OCI-M2 (cell line): Measurements from ENCODE around the gene BLM.
"Not testable (repeated sequence)": the region's sequence is repeated elsewhere in the genome, so short reads cannot be mapped to it uniquely, and the experiment has no call there.

ENCODE experiments used
- DNase-seq: peaks from one replicate; lab custom pipeline; 2025; ENCODE audit not compliant: unreplicated experiment; lab: John Stamatoyannopoulos, UW

BLM gene

GRCh38 chr15:90730290-90730689, 13.1 kb downstream of the BLM start:
- no peak for DNase-seq

- DNase-seq: no peak
Observed at GRCh38 chr15:90735923-90736322, 18.8 kb downstream of the BLM start.

DNA sequence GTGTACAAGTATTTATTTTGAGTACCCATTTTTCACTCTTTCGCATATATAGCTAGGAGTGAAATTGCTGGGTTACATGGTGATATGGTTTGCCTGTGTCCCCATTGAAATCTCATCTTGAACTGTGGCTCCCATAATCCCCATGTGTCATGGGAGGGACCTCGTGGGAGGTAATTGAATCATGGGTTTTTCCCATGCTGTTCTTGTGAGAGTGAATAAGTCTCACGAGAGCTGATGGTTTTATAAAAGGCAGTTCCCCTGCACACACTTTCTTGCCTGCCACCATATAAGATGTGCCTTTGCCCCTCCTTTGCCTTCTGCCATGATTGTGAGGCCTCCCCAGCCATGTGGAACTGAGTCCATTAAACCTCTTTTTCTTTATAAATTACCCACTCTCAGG, 23.4 kb downstream of the BLM start:
- DNase-seq: not testable (repeated sequence)

- DNase-seq: no peak
Observed at GRCh38 chr15:90742087-90742486, 24.9 kb downstream of the BLM start.

- DNase-seq: no peak
Observed at GRCh38 chr15:90743407-90743806, 26.3 kb downstream of the BLM start.

GRCh38 chr15:90744759-90745402, 27.7 kb downstream of the BLM start:
- no peak for DNase-seq

GRCh38 chr15:90749754-90750153, 32.6 kb downstream of the BLM start:
- DNase-seq: no peak

DNA sequence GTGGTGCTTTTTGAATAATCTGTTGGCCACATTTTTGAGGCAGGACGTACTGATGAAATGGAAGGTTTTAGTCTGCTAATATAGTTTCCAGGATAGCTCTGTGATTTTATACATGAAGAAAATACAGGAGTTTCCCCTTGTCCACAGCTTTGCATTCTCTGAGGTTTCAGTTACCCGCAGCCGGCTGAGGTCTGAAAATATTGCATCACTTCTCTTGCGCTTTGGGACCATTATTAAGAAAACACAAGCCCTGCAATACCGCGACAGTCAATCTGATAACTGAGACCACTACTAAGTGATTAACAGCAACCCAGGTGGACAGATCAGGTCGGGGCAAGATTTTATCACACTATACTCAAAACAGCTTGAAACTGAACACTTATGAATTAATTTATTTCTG, 33.0 kb downstream of the BLM start:
- DNase-seq: no peak

DNA sequence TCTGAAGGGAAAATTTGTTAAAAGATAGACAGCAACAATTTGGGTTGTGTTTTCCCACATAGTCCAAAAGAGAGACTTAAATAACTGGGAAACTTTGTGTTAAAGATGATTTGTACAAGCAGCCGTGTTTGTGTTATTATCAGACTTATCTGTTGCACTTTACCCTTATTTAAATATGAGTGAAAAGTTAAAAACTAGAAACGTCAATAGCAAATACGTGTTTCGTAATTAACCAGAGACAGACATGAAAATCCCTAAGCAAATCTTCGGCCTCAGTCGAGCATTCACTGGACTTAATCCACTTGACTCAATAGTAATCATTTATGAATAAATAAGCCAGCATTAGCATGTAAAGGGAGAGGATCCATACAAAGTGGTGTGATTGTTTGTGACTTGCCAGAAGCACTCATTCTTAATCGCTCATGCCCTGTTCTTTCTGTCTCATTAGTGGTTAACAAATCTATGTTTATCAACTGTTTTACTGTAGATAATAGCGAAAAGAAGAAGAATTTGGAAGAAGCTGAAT, 34.2 kb downstream of the BLM start:
- DNase-seq: no peak

GRCh38 chr15:90756916-90757315, 39.8 kb downstream of the BLM start:
- DNase-seq: no peak

GRCh38 chr15:90757461-90757860, 40.3 kb downstream of the BLM start:
- DNase-seq: no peak

- DNase-seq: no peak
Observed at GRCh38 chr15:90760661-90761232, 43.6 kb downstream of the BLM start.

- DNase-seq: no peak
Observed at GRCh38 chr15:90761629-90762028, 44.5 kb downstream of the BLM start.

- DNase-seq: no peak
Observed at GRCh38 chr15:90762109-90762508, 45.0 kb downstream of the BLM start.

- no peak for DNase-seq
Observed at GRCh38 chr15:90763366-90764099, 46.4 kb downstream of the BLM start.

GRCh38 chr15:90765531-90765930, 48.4 kb downstream of the BLM start:
- no peak for DNase-seq

- no peak for DNase-seq
Observed at GRCh38 chr15:90765966-90766365, 48.8 kb downstream of the BLM start.

DNA sequence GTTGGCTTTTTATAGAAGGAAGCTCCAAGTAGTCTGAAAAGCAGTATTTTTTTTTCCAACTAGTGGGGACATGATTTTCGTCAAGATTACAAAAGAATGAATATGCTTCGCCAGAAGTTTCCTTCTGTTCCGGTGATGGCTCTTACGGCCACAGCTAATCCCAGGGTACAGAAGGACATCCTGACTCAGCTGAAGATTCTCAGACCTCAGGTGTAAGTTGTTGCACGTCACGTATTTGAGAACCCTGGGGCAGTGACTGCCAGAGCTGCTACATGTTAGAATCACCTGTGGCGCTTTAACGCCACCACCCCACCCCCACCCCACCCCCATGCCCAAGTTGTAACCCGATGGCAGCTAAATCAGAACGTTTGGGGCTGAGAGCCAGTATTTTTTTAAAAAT, 52.2 kb downstream of the BLM start:
- no peak for DNase-seq

DNA sequence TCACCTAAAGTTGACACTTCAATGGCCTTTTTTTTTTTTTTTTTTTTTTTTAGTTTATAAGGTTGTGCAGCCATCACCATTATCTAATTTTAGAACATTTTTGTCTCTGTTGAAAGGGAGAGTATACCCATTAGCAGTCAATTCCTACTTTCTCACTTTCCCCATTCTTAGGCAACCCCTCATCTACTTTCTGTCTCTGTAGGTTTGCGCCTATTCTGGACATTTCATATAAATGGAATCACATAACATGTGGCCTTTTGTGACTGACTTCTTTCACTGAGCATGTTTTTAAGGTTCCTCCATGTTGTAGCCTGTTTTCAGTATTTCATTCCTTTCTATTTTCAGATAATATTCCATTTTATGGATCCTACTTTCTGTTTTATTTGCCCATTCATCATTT, 56.3 kb downstream of the BLM start:
- DNase-seq: no peak

- no peak for DNase-seq
Observed at GRCh38 chr15:90774731-90775514, 57.8 kb downstream of the BLM start.

DNA sequence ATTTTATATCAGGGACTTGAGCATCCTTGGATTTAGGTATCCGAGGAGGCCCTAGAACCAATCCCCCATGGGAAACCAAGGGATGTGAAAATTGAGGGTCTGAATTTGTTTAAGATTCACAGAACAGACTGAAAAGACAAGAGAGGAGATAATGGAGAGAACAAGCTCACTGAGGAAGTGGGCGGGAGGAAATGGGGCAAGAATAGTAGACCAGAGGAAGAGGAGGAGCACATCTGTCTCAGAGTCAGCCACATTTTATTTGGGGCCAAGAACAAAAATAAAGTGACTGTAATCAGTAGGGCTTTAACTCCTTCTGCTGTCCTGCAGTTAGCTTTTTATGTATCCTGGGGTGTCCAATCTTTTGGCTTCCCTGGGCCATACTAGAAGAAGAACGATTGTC, 63.8 kb downstream of the BLM start:
- no peak for DNase-seq
